Adrenal gland (tissue), 5 donors: ENCODE results near the gene NFATC4.

Experiments used
- POLR2A ChIP-seq, 2 donors: fragments of 450-650 bp; IDR thresholded peaks; one replicate each; pipeline ENCODE4 v1.6.1; 2017; ENCODE audit warnings: antibody characterized with exemption in 2 of 2, mild to moderate bottlenecking in 2 of 2, moderate library complexity in 1 of 2
- TF ChIP-seq, protein P1 (sequence below), 6 experiments: fragments of 450-650 bp in 4 of 6; fragments of 200-600 bp in 2 of 6; sonication (generic) in 1 of 6; IDR thresholded peaks; 1 replicate in 5 of 6; 2 replicates in 1 of 6; pipeline versions ENCODE4 v1.5.1 to v1.8.0; 2016 to 2021; ENCODE audit warnings: antibody characterized with exemption in 6 of 6, mild to moderate bottlenecking in 2 of 6, moderate library complexity in 1 of 6
- donor health status: DM: no; HTN: no; CAD: no.

DNA sequence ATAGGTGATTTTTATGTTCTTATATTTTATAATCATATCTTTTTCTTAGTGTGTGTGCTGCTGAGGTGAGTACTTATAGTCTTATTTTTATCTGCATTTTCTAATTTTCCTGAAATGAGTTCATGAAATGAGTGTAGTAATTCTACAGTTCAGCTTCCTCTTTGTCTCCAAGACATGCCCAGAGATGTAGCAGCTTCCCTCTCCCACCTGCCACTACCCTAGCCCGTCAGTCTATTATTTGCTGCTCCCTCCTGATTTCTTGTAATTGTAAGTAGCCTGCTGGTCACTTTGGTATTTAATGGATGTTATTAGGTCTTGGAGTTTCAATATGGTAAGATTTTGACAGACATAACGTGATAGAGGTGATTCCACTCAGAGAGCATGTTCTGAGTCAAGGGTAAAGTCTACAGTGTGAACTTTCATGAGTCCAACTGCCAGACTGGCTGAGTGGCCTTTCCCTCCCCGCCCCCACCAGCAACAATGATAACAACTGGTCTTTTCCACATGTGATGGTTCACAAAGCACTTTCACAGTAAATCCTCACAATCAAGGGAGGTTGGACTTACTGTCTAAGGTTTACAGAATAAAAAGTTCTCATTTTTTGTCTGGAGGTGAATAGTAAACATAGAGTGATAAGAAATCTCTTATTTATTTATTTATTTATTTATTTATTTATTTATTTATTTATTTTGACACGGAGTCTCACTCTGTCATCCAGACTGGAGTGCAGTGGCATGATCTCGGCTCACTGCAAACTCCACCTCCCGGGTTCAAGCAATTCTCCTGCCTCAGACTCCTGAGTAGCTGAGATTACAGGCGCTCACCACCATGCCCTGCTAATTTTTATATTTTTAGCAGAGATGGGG lies 24.0 kb upstream of the NFATC4 start:
- TF ChIP-seq, protein P1, sequence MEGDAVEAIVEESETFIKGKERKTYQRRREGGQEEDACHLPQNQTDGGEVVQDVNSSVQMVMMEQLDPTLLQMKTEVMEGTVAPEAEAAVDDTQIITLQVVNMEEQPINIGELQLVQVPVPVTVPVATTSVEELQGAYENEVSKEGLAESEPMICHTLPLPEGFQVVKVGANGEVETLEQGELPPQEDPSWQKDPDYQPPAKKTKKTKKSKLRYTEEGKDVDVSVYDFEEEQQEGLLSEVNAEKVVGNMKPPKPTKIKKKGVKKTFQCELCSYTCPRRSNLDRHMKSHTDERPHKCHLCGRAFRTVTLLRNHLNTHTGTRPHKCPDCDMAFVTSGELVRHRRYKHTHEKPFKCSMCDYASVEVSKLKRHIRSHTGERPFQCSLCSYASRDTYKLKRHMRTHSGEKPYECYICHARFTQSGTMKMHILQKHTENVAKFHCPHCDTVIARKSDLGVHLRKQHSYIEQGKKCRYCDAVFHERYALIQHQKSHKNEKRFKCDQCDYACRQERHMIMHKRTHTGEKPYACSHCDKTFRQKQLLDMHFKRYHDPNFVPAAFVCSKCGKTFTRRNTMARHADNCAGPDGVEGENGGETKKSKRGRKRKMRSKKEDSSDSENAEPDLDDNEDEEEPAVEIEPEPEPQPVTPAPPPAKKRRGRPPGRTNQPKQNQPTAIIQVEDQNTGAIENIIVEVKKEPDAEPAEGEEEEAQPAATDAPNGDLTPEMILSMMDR (IDR thresholded peaks at IDR 0.05): no peak
- no peak for TF ChIP-seq POLR2A (IDR thresholded peaks at IDR 0.05)
